Vagina (tissue), 2 donors: ENCODE measurements around the gene SLC35F1.

Experiments
- POLR2A ChIP-seq, 2 donors: fragments of 450-650 bp; IDR thresholded peaks; one replicate each; pipeline ENCODE4 v1.6.1; 2017; ENCODE audit warnings: antibody characterized with exemption in 2 of 2, mild to moderate bottlenecking in 2 of 2, moderate library complexity in 2 of 2
- POLR2AphosphoS5 ChIP-seq, 2 donors: sonication (generic); formaldehyde crosslinking; IDR thresholded peaks; one replicate each; pipeline ENCODE4 v1.9.0; 2017; ENCODE audit warnings: antibody characterized with exemption in 2 of 2, mild to moderate bottlenecking in 2 of 2, low read depth in 1 of 2; ENCODE audit not compliant: insufficient read depth in 1 of 2
- TF ChIP-seq, protein P1 (sequence below), 3 experiments: fragments of 450-650 bp in 2 of 3; fragments of 200-600 bp in 1 of 3; sonication (generic) in 1 of 3; IDR thresholded peaks; one replicate each; pipeline ENCODE4 v1.5.1; 2017 to 2019; ENCODE audit warnings: antibody characterized with exemption in 3 of 3, mild to moderate bottlenecking in 2 of 3, moderate library complexity in 2 of 3

GRCh38 chr6:118280210-118280609 lies 373.1 kb downstream of the SLC35F1 start:
- no peak for TF ChIP-seq POLR2AphosphoS5 (IDR thresholded peaks at IDR 0.05; ENCODE audit: insufficient read depth in 1 of 2, low read depth in 1 of 2)
- TF ChIP-seq POLR2A (IDR thresholded peaks at IDR 0.05), result no peak
- TF ChIP-seq, protein P1, sequence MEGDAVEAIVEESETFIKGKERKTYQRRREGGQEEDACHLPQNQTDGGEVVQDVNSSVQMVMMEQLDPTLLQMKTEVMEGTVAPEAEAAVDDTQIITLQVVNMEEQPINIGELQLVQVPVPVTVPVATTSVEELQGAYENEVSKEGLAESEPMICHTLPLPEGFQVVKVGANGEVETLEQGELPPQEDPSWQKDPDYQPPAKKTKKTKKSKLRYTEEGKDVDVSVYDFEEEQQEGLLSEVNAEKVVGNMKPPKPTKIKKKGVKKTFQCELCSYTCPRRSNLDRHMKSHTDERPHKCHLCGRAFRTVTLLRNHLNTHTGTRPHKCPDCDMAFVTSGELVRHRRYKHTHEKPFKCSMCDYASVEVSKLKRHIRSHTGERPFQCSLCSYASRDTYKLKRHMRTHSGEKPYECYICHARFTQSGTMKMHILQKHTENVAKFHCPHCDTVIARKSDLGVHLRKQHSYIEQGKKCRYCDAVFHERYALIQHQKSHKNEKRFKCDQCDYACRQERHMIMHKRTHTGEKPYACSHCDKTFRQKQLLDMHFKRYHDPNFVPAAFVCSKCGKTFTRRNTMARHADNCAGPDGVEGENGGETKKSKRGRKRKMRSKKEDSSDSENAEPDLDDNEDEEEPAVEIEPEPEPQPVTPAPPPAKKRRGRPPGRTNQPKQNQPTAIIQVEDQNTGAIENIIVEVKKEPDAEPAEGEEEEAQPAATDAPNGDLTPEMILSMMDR (IDR thresholded peaks at IDR 0.05), result no peak
